ENCODE measurements around the gene BCR.

DNA sequence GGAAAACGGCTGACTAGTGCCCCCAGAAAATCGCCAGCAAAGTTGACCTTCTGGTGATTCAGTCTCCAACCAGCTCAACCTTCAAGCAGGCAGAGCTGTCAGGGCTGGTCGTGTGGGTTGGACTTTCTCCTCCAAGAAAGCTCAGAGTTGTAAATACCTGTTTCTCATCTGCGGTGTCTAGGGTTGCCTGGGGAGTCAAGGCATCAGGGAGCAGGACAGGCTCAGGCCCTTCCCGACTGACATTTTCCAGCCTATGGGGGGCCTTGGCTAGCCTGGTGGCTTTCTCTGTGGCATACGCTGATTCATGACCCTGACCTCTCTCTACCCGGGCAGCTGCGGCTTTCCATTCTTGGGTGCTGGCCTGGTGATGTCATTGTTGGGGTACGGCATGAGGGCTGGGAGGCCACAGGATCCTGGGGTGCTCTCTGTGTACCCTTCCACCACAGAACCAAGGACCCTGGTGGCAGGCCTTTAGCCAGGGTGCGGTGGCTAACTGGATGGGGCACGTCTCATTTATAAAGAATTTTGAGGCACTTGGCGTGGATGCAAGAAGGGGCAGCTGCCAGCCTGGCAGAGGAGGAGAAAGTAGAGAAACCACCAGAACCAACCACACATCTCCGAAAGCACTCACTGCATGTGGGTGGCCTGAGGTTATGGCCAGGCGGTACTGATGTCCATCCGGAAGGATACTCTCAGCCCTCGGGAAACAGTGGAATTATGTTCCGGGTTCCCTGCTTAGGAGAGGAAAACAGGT lies 64.9 kb downstream of the BCR start:
- no peak for TF ChIP-seq EZH2 (IDR thresholded peaks at IDR 0.05; ENCODE audit: borderline replicate concordance, insufficient read depth, low read depth, low read length, poor library complexity, severe bottlenecking)
- TF ChIP-seq, protein P1, sequence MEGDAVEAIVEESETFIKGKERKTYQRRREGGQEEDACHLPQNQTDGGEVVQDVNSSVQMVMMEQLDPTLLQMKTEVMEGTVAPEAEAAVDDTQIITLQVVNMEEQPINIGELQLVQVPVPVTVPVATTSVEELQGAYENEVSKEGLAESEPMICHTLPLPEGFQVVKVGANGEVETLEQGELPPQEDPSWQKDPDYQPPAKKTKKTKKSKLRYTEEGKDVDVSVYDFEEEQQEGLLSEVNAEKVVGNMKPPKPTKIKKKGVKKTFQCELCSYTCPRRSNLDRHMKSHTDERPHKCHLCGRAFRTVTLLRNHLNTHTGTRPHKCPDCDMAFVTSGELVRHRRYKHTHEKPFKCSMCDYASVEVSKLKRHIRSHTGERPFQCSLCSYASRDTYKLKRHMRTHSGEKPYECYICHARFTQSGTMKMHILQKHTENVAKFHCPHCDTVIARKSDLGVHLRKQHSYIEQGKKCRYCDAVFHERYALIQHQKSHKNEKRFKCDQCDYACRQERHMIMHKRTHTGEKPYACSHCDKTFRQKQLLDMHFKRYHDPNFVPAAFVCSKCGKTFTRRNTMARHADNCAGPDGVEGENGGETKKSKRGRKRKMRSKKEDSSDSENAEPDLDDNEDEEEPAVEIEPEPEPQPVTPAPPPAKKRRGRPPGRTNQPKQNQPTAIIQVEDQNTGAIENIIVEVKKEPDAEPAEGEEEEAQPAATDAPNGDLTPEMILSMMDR (IDR thresholded peaks at IDR 0.05) = no peak

All from B cell (primary cell).